T47D (cell line): Measurements from ENCODE around the gene KRTAP20-3.

Experiments used
- DNase-seq, 2 experiments: peaks; one replicate each; pipeline versions ENCODE4 v3.0.0 to v3.0.0-alpha.2; 2011 to 2012; ENCODE audit warnings: low read depth in 1 of 2, low spot score in 1 of 2
- JUND ChIP-seq: IDR thresholded peaks from 2 replicates; pipeline ENCODE4 v1.6.1; 2012; ENCODE audit warnings: low read depth
- in situ Hi-C: cut with HindIII; loops from 2 replicates; pipeline ENCODE4 v1.10.0; 2016; ENCODE audit warnings: low sequenced_read_pairs, low pct_unique_long_range_greater_than_20kb

The KRTAP20-3 gene

GRCh38 chr21:30634906-30635305 lies 7.8 kb upstream of the KRTAP20-3 start, which contains the start of gene KRTAP20-2:
Gene KRTAP20-2 (plus strand): TSS chr21:30635206. CDS start chr21:30635264, 58 bp downstream.
- in situ Hi-C loops, result no loop called here
- DNase-seq, result no peak
- TF ChIP-seq JUND, result no peak

GRCh38 chr21:30638686-30639085 lies 4.0 kb upstream of the KRTAP20-3 start:
- no peak for DNase-seq
- TF ChIP-seq JUND, result no peak
- in situ Hi-C loops, result no loop called here

GRCh38 chr21:30646904-30647414 lies 4.3 kb downstream of the KRTAP20-3 start:
- DNase-seq, result no peak
- in situ Hi-C loops, result no loop called here
- no peak for TF ChIP-seq JUND

DNA sequence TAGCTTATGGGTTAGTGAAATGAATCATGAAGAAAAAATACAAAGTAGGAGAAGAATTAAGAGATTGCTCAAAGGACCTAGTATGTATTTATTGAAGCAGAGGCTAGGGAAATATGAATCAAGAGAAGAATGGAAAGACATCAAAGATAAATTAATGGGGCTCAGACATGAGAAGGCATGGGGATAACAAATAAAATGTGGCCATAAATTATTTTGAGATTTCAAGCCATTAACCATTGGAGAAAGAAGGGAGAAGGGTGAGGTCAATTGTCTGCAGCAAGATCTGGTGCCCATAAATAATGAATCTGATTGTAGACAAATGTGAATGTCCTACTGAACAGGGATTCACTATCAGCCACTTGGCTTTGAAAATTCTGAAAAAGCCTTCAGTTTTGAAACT lies 10.2 kb downstream of the KRTAP20-3 start:
- DNase-seq, result no peak
- in situ Hi-C loops, result no loop called here
- no peak for TF ChIP-seq JUND

- no peak for DNase-seq
- no peak for TF ChIP-seq JUND
- in situ Hi-C loops, result no loop called here
Observed at GRCh38 chr21:30668776-30669175, 26.1 kb downstream of the KRTAP20-3 start.

- in situ Hi-C loops, result no loop called here
- DNase-seq, result no peak
- no peak for TF ChIP-seq JUND
Observed at GRCh38 chr21:30672985-30673650, 30.5 kb downstream of the KRTAP20-3 start.

GRCh38 chr21:30674312-30674711 lies 31.6 kb downstream of the KRTAP20-3 start:
- TF ChIP-seq JUND, result no peak
- no peak for DNase-seq
- in situ Hi-C loops, result no loop called here

- DNase-seq, result no peak
- in situ Hi-C loops, result no loop called here
- TF ChIP-seq JUND, result no peak
Observed at GRCh38 chr21:30676737-30677136, 34.1 kb downstream of the KRTAP20-3 start.

GRCh38 chr21:30680586-30680985 lies 37.9 kb downstream of the KRTAP20-3 start:
- DNase-seq, result no peak
- TF ChIP-seq JUND, result no peak
- in situ Hi-C loops, result no loop called here

DNA sequence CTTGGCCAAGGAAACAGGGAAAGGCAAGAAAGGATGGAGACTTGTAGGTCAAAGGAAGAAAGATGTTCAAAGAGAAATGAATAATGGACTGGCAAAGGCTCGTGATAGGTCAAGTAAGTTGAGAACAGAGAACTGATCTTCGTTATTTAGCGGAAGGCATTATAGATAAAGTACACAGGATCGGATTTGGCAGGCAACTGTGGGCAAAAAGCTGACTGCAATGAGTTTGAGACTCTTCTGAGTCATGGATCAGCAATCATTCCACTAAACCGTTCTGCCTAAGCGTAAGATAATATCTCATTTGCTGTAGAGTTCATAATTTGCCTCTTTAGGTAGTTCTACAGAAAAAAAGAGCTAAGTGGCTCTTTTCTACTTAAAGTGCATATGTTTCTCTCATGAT lies 41.8 kb downstream of the KRTAP20-3 start:
- no peak for DNase-seq
- in situ Hi-C loops, result no loop called here
- TF ChIP-seq JUND, result no peak

- no peak for DNase-seq
- no peak for TF ChIP-seq JUND
- in situ Hi-C loops, result no loop called here
Observed at GRCh38 chr21:30689822-30690221, 47.2 kb downstream of the KRTAP20-3 start.
